ENCODE results near the gene SHANK3. TPM values are rescaled to one million over a fixed set of nuclear protein-coding genes. Genes with fewer than 3 reads are reported as not detected.
A peak's percentile ranks its signal among the peaks of the same experiment; 100 is the strongest.
"Not testable (repeated sequence)": the region's sequence is repeated elsewhere in the genome, so short reads cannot be mapped to it uniquely, and the experiment has no call there.

The SHANK3 gene
- polyA plus RNA-seq, 1 donor from 2014 or later = not detected

DNA sequence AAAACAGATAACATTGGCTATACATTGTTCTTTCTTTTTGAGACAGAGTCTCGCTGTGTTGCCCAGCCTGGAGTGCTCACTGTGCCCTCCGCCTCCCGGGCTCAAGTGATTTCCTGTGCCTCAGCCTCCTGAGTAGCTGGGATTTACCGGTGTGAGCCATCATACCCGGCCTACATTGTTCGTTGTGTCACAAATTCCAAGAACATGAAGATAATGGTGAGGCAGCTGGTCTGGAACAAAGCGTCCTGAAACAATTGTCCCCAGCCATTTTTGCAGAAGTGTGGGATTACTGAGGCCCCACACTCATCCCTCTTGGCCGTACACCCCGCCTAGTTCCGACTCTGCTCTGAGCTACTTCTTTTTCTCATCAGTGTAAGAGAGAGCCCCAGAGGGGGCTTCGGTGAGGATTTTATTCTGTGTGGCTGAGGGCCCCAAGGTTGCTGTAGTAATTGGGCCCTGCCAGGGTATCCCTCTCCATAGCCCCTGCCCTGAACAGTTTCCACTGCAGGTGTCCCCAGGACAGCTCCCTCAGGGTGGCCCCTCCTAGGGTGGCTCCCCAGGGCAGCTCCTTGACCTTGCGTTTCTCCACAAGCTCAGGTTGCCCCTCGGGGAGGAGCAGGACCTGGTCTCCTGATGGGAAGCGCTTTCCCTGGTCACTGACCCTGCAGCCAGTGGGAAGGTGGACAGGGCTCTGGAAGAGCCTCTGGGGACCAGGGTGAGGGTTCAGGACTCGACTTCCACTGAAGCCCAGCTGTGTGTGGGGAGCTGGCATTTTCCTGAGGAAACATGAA, 31.6 kb upstream of the SHANK3 start:
- Mint-ChIP-seq H3K36me3 (peaks cover under 1% of the 10 kb centered on the region), H3K27ac (no peak overlapping the region), H3K4me3 (peak overlapping the region in 1 of 4 donors; percentile 33), H3K27me3 (peaks cover 20% of the 10 kb centered on the region), H3K4me1 (peaks cover 0 to 2% (median 0%) of the 10 kb centered on the region in 3 donors), H3K9me3 (no peaks in the 10 kb centered on the region)

DNA sequence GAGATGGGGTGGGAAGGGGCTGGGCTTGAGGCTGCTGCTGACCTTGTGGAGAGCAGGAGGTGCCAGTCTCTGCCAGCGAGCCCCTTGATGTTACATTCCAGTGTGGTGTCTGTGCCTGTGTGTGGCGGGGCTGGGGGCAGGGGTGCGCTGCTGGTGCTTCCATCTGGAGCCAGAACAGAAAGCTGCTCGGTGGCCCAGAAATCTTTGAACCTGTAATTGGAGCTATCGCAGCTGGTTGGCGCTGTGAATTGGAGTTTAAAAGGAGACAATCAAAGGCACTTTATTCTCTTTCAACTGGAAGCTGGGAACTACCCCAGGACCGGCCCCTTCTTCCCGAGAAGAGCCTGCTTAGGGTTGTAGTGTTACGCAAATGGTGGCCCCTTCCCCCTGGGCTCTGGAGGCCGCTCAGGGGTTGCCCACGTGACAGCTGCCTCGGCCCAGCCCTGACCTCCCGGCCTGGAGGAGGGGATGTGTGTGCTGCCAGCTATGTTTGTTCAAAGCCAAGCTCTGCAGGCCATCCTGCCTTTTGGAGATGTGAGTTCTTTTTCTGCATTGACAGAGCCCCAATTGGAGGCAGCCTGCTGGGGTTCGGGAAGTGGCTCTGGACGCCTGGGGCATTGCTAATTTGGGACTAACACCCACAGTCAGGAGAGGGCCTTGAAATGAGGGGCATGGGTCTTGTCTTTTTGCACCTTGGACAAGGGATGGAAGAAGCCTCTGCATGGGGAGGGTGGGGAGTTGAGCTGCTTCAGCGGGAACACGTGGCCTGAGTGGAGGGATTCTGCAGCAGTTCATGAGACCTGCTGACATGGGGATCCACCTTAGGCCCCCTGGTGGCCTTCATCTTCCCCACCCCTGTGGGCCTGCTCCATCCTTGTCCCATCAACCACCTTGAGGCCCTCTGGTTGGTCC, 30.7 kb upstream of the SHANK3 start:
- Mint-ChIP-seq H3K36me3 (no peaks in the 10 kb centered on the region), H3K27me3 (peaks cover 20% of the 10 kb centered on the region), H3K4me3 (peak overlapping the region in 1 of 4 donors; percentile 33), H3K27ac (no peak overlapping the region), H3K4me1 (peaks cover 0 to 2% (median 0%) of the 10 kb centered on the region in 3 donors), H3K9me3 (no peaks in the 10 kb centered on the region)

DNA sequence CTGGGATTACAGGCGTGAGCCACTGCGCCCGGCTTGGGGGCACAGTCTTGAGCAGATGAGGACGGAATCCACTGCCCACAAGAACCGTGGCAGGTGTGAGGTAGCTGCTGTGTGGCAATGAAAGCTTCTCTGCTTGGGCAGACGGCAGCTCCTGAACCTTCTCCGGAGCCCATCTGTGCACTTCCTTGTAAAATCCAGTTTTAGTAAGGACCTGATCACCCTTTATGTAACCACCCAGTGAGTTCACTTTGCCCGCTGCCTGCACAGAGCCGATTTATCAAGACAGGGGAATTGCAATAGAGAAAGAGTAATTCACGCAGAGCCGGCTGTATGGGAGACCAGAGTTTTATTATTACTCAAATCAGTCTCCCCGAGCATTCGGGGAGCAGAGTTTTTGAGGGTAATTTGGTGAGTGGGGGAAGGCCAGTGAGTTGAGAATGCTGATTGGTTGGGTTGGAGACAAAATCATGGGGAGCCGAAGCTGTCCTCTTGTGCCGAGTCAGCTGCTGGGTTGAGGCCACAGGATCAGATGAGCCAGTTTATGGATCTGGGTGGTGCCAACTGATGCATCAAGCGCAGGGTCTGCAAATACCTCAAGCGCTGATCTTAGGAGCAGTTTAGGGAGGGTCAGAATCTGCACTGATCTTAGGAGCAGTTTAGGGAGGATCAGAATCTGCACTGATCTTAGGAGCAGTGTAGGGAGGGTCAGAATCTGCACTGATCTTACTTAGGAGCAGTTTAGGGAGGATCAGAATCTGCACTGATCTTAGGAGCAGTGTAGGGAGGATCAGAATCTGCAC, 29.4 kb upstream of the SHANK3 start:
- H3K4me1 Mint-ChIP-seq, H3K27ac Mint-ChIP-seq, H3K36me3 Mint-ChIP-seq, H3K4me3 Mint-ChIP-seq, H3K9me3 Mint-ChIP-seq: not testable (repeated sequence)
- H3K27me3 Mint-ChIP-seq = peaks cover 20% of the 10 kb centered on the region

DNA sequence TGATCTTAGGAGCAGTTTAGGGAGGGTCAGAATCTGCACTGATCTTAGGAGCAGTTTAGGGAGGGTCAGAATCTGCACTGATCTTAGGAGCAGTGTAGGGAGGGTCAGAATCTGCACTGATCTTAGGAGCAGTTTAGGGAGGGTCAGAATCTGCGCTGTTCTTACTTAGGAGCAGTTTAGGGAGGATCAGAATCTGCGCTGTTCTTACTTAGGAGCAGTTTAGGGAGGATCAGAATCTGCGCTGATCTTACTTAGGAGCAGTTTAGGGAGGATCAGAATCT, 28.9 kb upstream of the SHANK3 start:
- H3K4me3 Mint-ChIP-seq, H3K4me1 Mint-ChIP-seq, H3K27ac Mint-ChIP-seq, H3K9me3 Mint-ChIP-seq, H3K36me3 Mint-ChIP-seq: not testable (repeated sequence)
- H3K27me3 Mint-ChIP-seq = peaks cover 20% of the 10 kb centered on the region

DNA sequence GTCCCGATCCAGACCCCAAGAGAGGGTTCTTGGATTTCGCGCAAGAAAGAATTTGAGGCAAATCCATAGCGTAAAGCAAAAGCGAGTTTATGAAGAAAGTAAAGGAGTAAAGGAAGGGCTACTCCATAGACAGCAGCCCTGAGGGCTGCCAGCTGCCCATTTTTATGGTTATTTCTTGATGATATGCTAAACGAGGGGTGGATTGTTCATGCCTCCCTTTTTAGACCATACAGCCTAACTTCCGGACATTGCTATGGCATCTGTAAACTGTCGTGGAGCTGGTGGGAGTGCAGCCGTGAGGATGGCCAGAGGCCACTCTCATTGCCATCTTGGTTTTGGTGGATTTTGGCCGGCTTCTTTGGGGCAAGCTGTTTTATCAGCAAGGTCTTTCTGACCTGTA, 19.4 kb upstream of the SHANK3 start:
- peaks cover 0 to 2% (median 0%) of the 10 kb centered on the region in 3 donors for H3K9me3 Mint-ChIP-seq
- H3K27me3 Mint-ChIP-seq = peaks cover 19% of the 10 kb centered on the region
- H3K4me1 Mint-ChIP-seq = no peaks in the 10 kb centered on the region
- H3K36me3 Mint-ChIP-seq = no peaks in the 10 kb centered on the region
- H3K4me3 Mint-ChIP-seq = no peak overlapping the region
- H3K27ac Mint-ChIP-seq = no peak overlapping the region

DNA sequence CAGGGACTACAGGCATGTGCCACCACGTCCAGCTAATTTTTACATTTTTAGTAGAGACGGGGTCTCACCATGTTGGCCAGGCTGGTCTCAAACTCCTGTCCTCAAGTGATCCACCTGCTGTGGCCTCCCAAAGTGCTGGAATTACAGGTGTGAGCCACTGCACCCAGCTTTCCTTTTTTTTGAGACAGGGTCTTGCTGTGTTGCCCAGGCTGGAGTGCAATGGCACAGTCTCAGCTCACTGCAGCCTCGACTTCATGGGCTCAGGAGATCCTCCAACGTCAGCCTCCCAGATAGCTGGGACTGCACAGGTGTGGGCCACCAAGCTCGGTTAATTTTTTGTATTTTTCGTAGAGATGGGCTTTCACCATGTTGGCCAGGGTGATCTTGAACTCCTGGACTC, 18.0 kb upstream of the SHANK3 start:
- not testable (repeated sequence) for H3K36me3 Mint-ChIP-seq, H3K9me3 Mint-ChIP-seq, H3K4me3 Mint-ChIP-seq, H3K27ac Mint-ChIP-seq, H3K4me1 Mint-ChIP-seq
- peaks cover 19% of the 10 kb centered on the region for H3K27me3 Mint-ChIP-seq

DNA sequence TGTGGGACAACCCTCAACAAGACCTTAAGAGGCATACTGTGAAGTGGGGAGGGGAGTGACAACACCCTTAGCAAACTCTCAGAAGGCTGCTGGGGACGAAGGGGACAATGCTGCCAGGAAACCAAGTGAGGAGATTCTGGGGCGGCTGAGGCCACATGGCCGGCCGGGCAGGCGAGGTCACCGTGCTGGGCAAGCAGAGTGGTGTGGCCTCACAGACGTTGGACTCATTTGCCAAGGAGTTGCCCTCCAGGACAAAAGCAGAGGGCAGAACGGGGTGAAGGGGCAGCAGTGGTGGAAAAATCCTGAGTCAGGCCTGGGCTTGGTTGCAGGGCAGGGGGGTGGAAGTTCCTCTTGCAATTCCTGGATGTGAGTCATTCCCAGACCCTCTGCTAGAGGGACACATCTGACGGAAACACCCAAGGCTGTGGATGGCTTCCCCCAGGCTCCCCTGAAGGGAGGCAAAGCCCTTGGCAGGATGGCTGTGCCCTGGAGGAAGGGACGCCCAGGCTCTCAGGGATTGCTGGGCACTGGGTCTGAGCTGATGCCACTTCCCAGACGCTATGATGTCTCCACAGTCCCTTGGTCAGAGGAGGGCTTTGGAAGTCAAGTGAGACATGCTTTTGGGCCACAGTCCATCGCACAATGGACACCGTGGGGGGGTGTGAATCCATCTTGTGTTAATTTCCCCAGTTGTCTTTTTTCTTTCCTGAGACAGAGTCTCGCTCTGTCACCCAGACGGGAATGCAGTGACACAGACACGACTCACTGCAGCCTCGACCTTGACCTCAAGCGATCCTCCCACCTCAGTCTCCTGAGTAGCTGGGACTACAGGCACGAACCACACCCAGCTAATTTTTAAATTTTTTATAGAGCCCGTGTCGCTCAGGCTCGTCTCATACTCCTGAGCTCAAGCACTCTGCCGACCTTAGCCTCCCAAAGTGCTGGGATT, 16.2 kb upstream of the SHANK3 start:
- no peak overlapping the region for H3K27ac Mint-ChIP-seq
- H3K4me1 Mint-ChIP-seq = no peaks in the 10 kb centered on the region
- H3K4me3 Mint-ChIP-seq = no peak overlapping the region
- peaks cover 19% of the 10 kb centered on the region for H3K27me3 Mint-ChIP-seq
- no peaks in the 10 kb centered on the region for H3K9me3 Mint-ChIP-seq
- no peaks in the 10 kb centered on the region for H3K36me3 Mint-ChIP-seq

DNA sequence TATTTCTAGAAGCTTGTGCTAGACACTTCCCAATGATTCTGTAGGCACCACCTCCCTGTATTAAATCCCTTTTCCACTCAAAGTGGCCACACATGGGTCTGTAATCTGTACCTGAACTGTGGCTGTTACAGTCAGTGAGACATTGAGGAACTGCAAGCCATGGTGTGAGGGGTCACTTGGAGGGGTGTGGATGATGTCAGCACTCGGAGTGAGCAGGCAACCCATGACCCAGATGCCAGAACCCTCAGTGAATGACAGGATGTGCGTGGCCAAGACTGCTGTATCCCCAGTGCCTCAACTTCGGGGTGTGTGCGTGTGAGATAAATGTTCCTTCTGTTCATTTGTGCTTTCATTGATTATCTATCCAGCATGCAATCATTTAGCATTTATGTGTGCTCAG, 14.7 kb upstream of the SHANK3 start:
- Mint-ChIP-seq H3K9me3 (no peaks in the 10 kb centered on the region), H3K27ac (peak overlapping the region in 1 of 3 donors; percentile 26), H3K4me1 (no peaks in the 10 kb centered on the region), H3K4me3 (no peak overlapping the region), H3K27me3 (peaks cover 18% of the 10 kb centered on the region), H3K36me3 (no peaks in the 10 kb centered on the region)

DNA sequence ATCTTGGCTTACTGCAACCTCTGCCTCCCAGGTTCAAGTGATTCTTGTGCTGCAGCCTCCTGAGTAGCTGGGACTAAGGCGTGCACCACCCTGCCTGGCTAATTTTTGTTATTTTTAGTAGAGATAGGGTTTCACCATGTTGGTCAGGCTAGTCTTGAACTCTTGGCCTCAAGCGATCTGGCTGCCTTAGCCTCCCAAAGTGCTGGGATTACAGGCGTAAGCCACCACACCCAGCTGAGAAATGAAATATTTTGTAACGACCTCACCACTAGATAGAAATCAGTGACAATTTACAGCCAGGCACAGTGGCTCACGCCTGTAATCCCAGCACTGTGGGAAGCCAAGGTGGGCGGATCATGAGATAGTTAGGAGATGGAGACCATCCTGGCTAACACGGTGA, 12.9 kb upstream of the SHANK3 start:
- not testable (repeated sequence) for H3K9me3 Mint-ChIP-seq, H3K36me3 Mint-ChIP-seq, H3K27ac Mint-ChIP-seq, H3K4me3 Mint-ChIP-seq, H3K4me1 Mint-ChIP-seq
- peaks cover 15% of the 10 kb centered on the region for H3K27me3 Mint-ChIP-seq

DNA sequence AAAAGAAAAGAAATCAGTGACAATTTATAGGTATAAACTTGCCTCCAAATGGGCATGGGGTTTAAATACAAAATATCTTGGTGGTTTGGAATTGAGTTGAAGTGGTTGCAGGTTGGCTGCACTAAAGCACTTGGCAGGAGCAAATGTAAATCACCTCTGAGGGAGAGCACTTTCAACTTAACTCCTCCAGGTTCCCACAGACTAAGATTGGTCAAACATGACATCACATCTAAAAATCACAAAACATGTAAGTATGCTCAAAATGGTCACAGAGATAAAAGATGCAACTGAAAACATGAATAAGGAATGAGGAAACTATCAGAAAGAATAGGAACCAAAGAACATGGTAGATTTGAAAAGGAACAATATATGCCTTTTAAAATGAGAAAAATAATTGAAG, 12.3 kb upstream of the SHANK3 start:
- H3K4me3 Mint-ChIP-seq = no peak overlapping the region

DNA sequence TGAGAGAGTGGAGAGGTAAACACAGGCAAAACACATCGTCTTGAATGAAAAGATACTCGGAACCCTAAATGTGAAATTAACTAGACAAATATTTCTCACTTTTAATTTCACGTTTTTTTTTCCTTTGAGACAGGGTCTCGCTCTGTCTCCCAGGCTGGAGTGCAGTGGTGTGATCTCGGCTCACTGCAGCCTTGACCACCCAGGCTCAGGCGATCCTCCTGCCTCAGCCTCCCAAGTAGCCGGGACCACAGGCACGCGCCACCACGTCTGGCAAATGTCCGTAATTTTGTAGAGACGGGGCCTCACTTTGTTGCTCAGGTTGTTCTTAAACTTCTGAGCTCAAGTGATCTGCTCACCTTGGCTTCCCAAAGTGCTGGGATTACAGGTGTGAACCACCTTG, 7.4 kb upstream of the SHANK3 start:
- H3K27me3 Mint-ChIP-seq = peaks cover 18% of the 10 kb centered on the region
- H3K4me3 Mint-ChIP-seq = no peak overlapping the region
- H3K36me3 Mint-ChIP-seq = no peaks in the 10 kb centered on the region
- H3K27ac Mint-ChIP-seq = no peak overlapping the region
- no peaks in the 10 kb centered on the region for H3K9me3 Mint-ChIP-seq
- H3K4me1 Mint-ChIP-seq = no peaks in the 10 kb centered on the region

More for the DNA sequence above, 12.3 kb upstream of the SHANK3 start:
- no peak overlapping the region for H3K27ac Mint-ChIP-seq
- H3K9me3 Mint-ChIP-seq = no peaks in the 10 kb centered on the region
- peaks cover 15% of the 10 kb centered on the region for H3K27me3 Mint-ChIP-seq
- H3K4me1 Mint-ChIP-seq = no peaks in the 10 kb centered on the region
- H3K36me3 Mint-ChIP-seq = no peaks in the 10 kb centered on the region

DNA sequence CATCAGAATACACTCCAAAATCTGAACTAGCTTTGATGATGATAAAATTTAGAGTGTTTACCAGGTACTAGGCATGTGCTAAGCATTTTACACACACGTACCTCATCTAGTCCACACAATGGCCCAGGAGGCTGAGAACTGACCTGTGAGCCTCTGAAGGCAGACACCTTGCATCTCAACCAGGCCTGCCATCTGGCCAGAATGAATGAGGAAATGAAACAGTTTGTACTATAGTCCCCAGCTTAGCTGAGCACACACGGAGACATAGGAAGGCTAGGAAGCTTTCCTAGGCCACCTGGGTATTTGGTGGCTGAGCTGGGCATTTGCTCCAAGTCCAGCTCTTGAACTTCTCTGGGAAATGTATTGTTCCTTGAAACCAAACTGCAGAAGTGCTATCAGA, 6.9 kb upstream of the SHANK3 start:
- H3K36me3 Mint-ChIP-seq = no peaks in the 10 kb centered on the region
- peaks cover 21% of the 10 kb centered on the region for H3K27me3 Mint-ChIP-seq
- H3K4me1 Mint-ChIP-seq = peaks cover 0 to 3% (median 0%) of the 10 kb centered on the region in 3 donors
- H3K9me3 Mint-ChIP-seq = no peaks in the 10 kb centered on the region
- H3K4me3 Mint-ChIP-seq = no peak overlapping the region
- H3K27ac Mint-ChIP-seq = no peak overlapping the region

DNA sequence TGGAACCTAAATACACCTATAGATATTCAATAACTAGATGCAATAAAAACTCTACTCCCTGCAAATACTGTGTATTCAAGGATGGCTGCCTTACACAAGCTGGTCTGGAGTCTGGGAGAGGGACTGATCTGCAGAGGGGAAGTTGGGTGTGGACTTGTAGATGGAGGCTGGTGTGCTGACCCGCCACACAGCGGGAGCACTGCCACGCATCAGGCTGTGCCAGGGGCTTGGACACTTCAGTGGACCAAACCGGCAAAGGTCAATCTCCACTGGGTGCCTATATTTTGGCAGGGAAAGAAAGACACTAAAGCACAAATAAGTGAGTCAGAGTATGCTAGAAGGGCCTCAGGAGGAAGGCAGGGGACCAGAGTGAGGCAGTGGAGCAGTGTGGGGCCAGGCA, 2.1 kb upstream of the SHANK3 start:
- Mint-ChIP-seq H3K36me3 (no peaks in the 10 kb centered on the region), H3K27ac (no peak overlapping the region), H3K9me3 (no peaks in the 10 kb centered on the region), H3K4me1 (peaks cover 2 to 6% (median 3%) of the 10 kb centered on the region in 3 donors), H3K27me3 (peaks cover 48% of the 10 kb centered on the region), H3K4me3 (peak overlapping the region in 1 of 4 donors; percentile 15)

DNA sequence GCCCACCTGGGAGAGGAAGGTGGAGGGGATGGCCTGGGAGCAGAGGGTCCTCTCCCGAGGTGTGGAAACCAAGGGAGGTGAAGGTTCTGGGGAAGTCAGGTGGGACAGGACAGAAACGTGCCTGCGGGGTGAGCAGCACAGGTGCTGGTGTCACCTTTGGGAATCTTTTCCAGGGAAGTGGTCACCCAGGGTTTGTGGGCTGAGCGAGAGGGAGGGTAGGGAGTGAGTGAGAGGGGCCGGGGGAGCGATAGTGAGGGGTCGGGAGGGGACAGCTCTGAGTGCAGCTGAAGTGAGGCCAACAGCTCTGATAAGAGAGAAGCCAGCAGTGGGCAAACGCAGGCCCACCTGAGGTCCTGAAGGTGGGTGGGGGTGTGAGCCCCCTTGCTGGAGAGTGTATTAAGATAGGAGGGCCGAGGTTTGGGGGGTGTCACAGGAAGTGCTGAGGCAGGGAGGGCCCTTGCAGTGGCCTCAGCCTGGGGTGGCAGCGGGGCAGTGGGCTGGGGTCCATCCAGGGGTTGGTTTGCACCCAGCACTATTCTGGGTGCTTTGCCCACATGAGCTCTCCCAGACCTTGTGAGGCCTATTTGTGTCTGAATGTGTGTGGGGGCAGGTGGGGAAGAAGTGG, 1.6 kb upstream of the SHANK3 start:
- Mint-ChIP-seq H3K36me3 (no peaks in the 10 kb centered on the region), H3K9me3 (no peaks in the 10 kb centered on the region), H3K27me3 (peaks cover 52% of the 10 kb centered on the region), H3K4me3 (peak overlapping the region in 1 of 4 donors; percentile 43), H3K27ac (no peak overlapping the region), H3K4me1 (peaks cover 2 to 6% (median 3%) of the 10 kb centered on the region in 3 donors)

Data from IgD-negative memory B cell (primary cell).